Esophagus muscularis mucosa (tissue), 4 donors: Measurements from ENCODE around the gene MAP3K14. TPM values are rescaled to one million over a fixed set of nuclear protein-coding genes. Genes with fewer than 3 reads are reported as not detected.
A peak's percentile ranks its signal among the peaks of the same experiment; 100 is the strongest.
"Not testable (repeated sequence)": the region's sequence is repeated elsewhere in the genome, so short reads cannot be mapped to it uniquely, and the experiment has no call there.

Source experiments
- DNase-seq: peaks from one replicate; pipeline ENCODE4 v3.0.0-alpha.2; 2017; ENCODE audit errors: extremely low spot score
- H3K27ac ChIP-seq, 4 donors: fragments of 200-600 bp; sonication (generic); replicated peaks in 1 of 4; 1 replicate in 3 of 4; 2 replicates in 1 of 4; pipeline ENCODE4 v1.5.1; 2016 to 2019; ENCODE audit warnings: mild to moderate bottlenecking in 1 of 4
- H3K27me3 ChIP-seq, 4 donors: fragments of 200-600 bp; sonication (generic); one replicate each; pipeline versions ENCODE4 v1.5.1 to v1.6.0; 2016 to 2019
- H3K36me3 ChIP-seq, 4 donors: fragments of 200-600 bp; sonication (generic); one replicate each; pipeline ENCODE4 v1.5.1; 2016 to 2019
- H3K4me1 ChIP-seq, 4 donors: fragments of 200-600 bp; sonication (generic); one replicate each; pipeline ENCODE4 v1.5.1; 2016 to 2019
- H3K4me3 ChIP-seq, 4 donors: fragments of 200-600 bp; sonication (generic); 1 replicate in 2 of 4; 2 replicates in 2 of 4; pipeline ENCODE4 v1.5.1; 2016 to 2019; ENCODE audit warnings: mild to moderate bottlenecking in 4 of 4, moderate library complexity in 1 of 4
- H3K9me3 ChIP-seq, 4 donors: fragments of 200-600 bp; sonication (generic); 1 replicate in 3 of 4; 2 replicates in 1 of 4; pipeline ENCODE4 v1.5.1; 2016 to 2019
- CTCF ChIP-seq, 3 experiments: fragments of 200-600 bp in 2 of 3; fragments of 450-650 bp in 1 of 3; sonication (generic) in 2 of 3; IDR thresholded peaks; one replicate each; pipeline ENCODE4 v1.5.1; 2017 to 2019; ENCODE audit warnings: antibody characterized with exemption in 3 of 3, mild to moderate bottlenecking in 2 of 3, moderate library complexity in 1 of 3
- EP300 ChIP-seq: sonication (generic); formaldehyde crosslinking; IDR thresholded peaks from one replicate; pipeline ENCODE4 v1.6.1; 2017; ENCODE audit warnings: antibody characterized with exemption
- POLR2A ChIP-seq: fragments of 450-650 bp; IDR thresholded peaks from one replicate; pipeline ENCODE4 v1.6.1; 2017; ENCODE audit warnings: antibody characterized with exemption, moderate library complexity, mild to moderate bottlenecking, low read depth
- POLR2AphosphoS5 ChIP-seq, 2 donors: sonication (generic); formaldehyde crosslinking; IDR thresholded peaks; one replicate each; pipeline ENCODE4 v1.6.1; 2017; ENCODE audit warnings: antibody characterized with exemption in 2 of 2
- WGBS: methylation state at CpG from one replicate; pipeline ENCODE4 v1.1.5; 2018; 5-methylcytosine and 5-hydroxymethylcytosine counted together
- intact Hi-C: fragments of 100-400 bp; cut with DNase I; formaldehyde crosslinking; loops from one replicate; pipeline ENCODE4 v1.15.1; 2023
- total RNA-seq, 4 donors: library from RNA; depleted of rRNA; stranded (reverse); fragments of >200 nt; gene quantifications; one replicate each; pipeline versions ENCODE4 v1.1.0 to v1.2.1, GENCODE V29; 2016

Gene MAP3K14
- total RNA-seq, 4 donors from 2014 or later: 7.8 to 26.5 (median 10.6) TPM

GRCh38 chr17:45351831-45352230, 35.0 kb upstream of the MAP3K14 start:
- WGBS: 92% methylated on average over 2 of the region's 2 CpGs
- intact Hi-C loops: no loop called here
- H3K27ac ChIP-seq: no peak overlapping the region
- no peak for TF ChIP-seq POLR2AphosphoS5 (IDR thresholded peaks at IDR 0.05)
- no peak for TF ChIP-seq POLR2A
- no peak for TF ChIP-seq CTCF (IDR thresholded peaks at IDR 0.05)
- H3K9me3 ChIP-seq: no peaks in the 10 kb centered on the region
- no peak for DNase-seq
- H3K36me3 ChIP-seq: no peaks in the 10 kb centered on the region
- peaks cover 0 to 4% (median under 1%) of the 10 kb centered on the region in 4 donors for H3K4me1 ChIP-seq
- H3K4me3 ChIP-seq: no peak overlapping the region
- no peaks in the 10 kb centered on the region for H3K27me3 ChIP-seq

DNA sequence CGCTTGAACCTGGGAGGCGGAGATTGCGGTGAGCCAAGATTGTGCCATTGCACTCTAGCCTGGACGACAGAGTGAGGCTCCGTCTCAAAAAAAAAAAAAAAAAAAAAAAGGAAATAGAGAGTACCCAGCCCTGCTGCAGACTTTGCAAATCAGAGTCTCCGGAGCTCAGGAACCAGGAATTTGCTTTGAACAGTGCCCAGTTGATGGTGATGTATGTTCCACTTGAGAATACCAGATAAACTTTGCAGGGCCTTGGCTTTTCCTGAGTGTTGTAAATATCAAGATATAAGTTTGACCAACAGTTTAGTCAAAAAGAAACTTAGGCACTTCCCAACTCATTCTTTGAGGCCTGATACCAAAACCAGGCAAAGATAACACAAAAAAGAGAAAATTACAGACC, 30.6 kb upstream of the MAP3K14 start:
- 71% methylated on average over 6 of the region's 6 CpGs for WGBS
- Histone ChIP-seq H3K4me1 (peaks cover 13 to 16% (median 15%) of the 10 kb centered on the region in 4 donors), H3K4me3 (no peak overlapping the region), H3K36me3 (no peaks in the 10 kb centered on the region), H3K27ac (no peak overlapping the region), H3K27me3 (no peaks in the 10 kb centered on the region), H3K9me3 (no peaks in the 10 kb centered on the region)
- no peak for DNase-seq
- no peak for TF ChIP-seq POLR2AphosphoS5 (IDR thresholded peaks at IDR 0.05)
- intact Hi-C loops: no loop called here

DNA sequence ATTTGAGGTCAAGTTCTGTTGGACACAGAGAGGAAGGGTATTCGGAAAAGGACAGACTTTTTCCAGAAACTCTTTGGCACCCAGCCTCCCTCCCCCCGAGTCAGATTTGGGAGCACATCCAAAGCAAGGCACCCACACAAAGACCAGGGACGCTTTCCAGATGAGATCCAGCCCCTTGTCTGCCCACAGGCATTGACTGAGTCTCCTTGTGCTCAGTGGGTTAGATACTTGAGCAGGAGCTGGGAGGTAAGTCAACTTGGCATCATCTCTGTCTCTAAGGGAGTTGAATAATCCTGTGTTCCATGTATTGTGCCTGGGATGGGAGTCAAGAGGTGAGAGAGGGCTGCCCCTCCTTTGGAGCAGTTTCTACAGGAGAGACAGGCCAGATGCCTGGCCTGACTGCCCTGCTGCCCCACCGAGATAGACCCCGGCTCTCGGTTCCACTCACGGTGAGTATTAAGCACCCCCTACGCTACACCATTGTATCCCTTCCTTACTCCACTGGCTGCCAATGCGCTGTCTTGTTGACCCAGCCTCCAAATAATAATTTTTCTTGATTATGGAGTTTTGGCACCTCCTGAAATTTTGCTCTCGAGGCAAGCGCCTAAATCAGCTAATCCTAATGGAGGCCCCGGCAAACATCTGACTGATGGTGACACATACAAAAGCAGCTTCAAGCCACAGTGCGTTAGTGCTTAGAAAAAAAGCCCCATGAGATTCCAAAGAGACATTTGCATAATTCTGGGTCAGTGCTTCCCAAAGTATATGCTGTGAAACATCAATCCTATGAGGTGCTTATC, 29.6 kb upstream of the MAP3K14 start:
- intact Hi-C loops: no loop called here
- no peaks in the 10 kb centered on the region for H3K9me3 ChIP-seq
- TF ChIP-seq EP300 (no peak), POLR2A (no peak), POLR2AphosphoS5 (IDR thresholded peaks at IDR 0.05) (no peak), CTCF (IDR thresholded peaks at IDR 0.05) (no peak)
- no peaks in the 10 kb centered on the region for H3K27me3 ChIP-seq
- H3K4me1 ChIP-seq: peaks cover 20 to 25% (median 23%) of the 10 kb centered on the region in 4 donors
- no peaks in the 10 kb centered on the region for H3K36me3 ChIP-seq
- H3K4me3 ChIP-seq: no peak overlapping the region
- no peak for DNase-seq
- peak overlapping the region; percentile 51 to 68 (median 60) for H3K27ac ChIP-seq
- 69% methylated on average over 13 of the region's 13 CpGs for WGBS

GRCh38 chr17:45345554-45346215, 28.9 kb upstream of the MAP3K14 start:
- DNase-seq: no peak
- 42% methylated on average over 3 of the region's 3 CpGs for WGBS
- Histone ChIP-seq H3K36me3 (no peaks in the 10 kb centered on the region), H3K27ac (peak overlapping the region; percentile 51 to 68 (median 60)), H3K9me3 (no peaks in the 10 kb centered on the region), H3K27me3 (no peaks in the 10 kb centered on the region), H3K4me1 (peaks cover 20 to 32% (median 27%) of the 10 kb centered on the region in 4 donors), H3K4me3 (no peak overlapping the region)
- intact Hi-C loops: no loop called here
- TF ChIP-seq POLR2AphosphoS5 (IDR thresholded peaks at IDR 0.05): peak in 1 of 2 donors; percentile 14
- TF ChIP-seq POLR2A: no peak

- H3K36me3 ChIP-seq: no peaks in the 10 kb centered on the region
- intact Hi-C loops: no loop called here
- no peak for DNase-seq
- H3K27me3 ChIP-seq: no peaks in the 10 kb centered on the region
- H3K27ac ChIP-seq: peak overlapping the region; percentile 51 to 68 (median 60)
- H3K9me3 ChIP-seq: no peaks in the 10 kb centered on the region
- H3K4me3 ChIP-seq: no peak overlapping the region
- 73% methylated on average over 3 of the region's 3 CpGs for WGBS
- peaks cover 20 to 35% (median 28%) of the 10 kb centered on the region in 4 donors for H3K4me1 ChIP-seq
- TF ChIP-seq CTCF (IDR thresholded peaks at IDR 0.05) (no peak), POLR2AphosphoS5 (IDR thresholded peaks at IDR 0.05) (no peak), POLR2A (no peak), EP300 (no peak)
Observed at GRCh38 chr17:45345246-45345553, 28.4 kb upstream of the MAP3K14 start.

- 97% methylated on average over 10 of the region's 10 CpGs for whole genome bisulfite sequencing
- DNase-seq, H3K27me3 ChIP-seq, intact Hi-C loops, H3K36me3 ChIP-seq, H3K4me3 ChIP-seq, H3K9me3 ChIP-seq, H3K27ac ChIP-seq: not testable (repeated sequence)
- peaks cover 20 to 39% (median 30%) of the 10 kb centered on the region in 4 donors for H3K4me1 ChIP-seq
Observed at GRCh38 chr17:45343967-45344664, 27.3 kb upstream of the MAP3K14 start.
